ENCODE measurements around the gene CMTM7. TPM values are rescaled to one million over a fixed set of nuclear protein-coding genes. Genes with fewer than 3 reads are reported as not detected.

Gene CMTM7
- total and polyA plus RNA-seq, 2 of the 8 experiments (the other 6 are each of a cell fraction or from before 2014, with no cell fraction given), result 33.3 to 65.8 TPM

GRCh38 chr3:32398531-32398930 lies 6.9 kb downstream of the CMTM7 start:
- no peak overlapping the region for H3K4ac ChIP-seq (replicated peaks; ENCODE audit: insufficient read length, low read depth, low read length)
- H2BK20ac ChIP-seq (ENCODE audit: low read length), result no peak overlapping the region
- no peak overlapping the region for H3K4me2 ChIP-seq (ENCODE audit: insufficient read depth in 1 of 2, low read depth in 2 of 2, low read length in 2 of 2)
- H2BK5ac ChIP-seq (ENCODE audit: low read depth, low read length), result no peak overlapping the region
- no peaks in the 10 kb centered on the region for H3K9me3 ChIP-seq (ENCODE audit: insufficient read depth in 2 of 2, low read depth in 1 of 2, low read length in 1 of 2)
- no peak overlapping the region for H4K91ac ChIP-seq (replicated peaks; ENCODE audit: insufficient read length, low read length)
- no peak overlapping the region for H2BK120ac ChIP-seq (replicated peaks; ENCODE audit: low read depth, low read length)
- no peak overlapping the region for H4K8ac ChIP-seq (ENCODE audit: extremely low read depth, insufficient read depth, low read length)
- H2AK5ac ChIP-seq (ENCODE audit: low read depth, low read length), result no peak overlapping the region
- 90% methylated on average over 10 of the region's 10 CpGs; no CpG with 5 or more reads in 1 of the 2 experiments for WGBS, 2 experiments (ENCODE audit: extremely low coverage in 1 of 2, insufficient coverage in 1 of 2, insufficient read length in 1 of 2, insufficient replicate concordance in 2 of 2, low coverage in 1 of 2, low lambda C conversion rate in 2 of 2, missing lambda C conversion rate in 1 of 2)
- H2AFZ ChIP-seq (ENCODE audit: low read length), result no peak overlapping the region
- no peak overlapping the region for H3K56ac ChIP-seq (replicated peaks; ENCODE audit: insufficient read length, low read depth, low read length)
- no peak overlapping the region for H3K18ac ChIP-seq (ENCODE audit: extremely low read depth, low read length)
- H3K79me2 ChIP-seq (ENCODE audit: control insufficient read depth in 1 of 2, insufficient read depth in 2 of 2, low read length in 2 of 2), result peaks cover 0 to 42% of the 10 kb centered on the region in 2 experiments; a peak in 3 of 4 replicates
- no peak overlapping the region for H2BK15ac ChIP-seq (ENCODE audit: low read length)
- H3K14ac ChIP-seq (ENCODE audit: insufficient read length), result no peak overlapping the region
- peaks cover 4% of the 10 kb centered on the region; the same call in 1 of the 2 replicates for H3K79me1 ChIP-seq (ENCODE audit: low read depth, low read length)
- H3K4me3 ChIP-seq (ENCODE audit: extremely low read depth in 1 of 4, insufficient read depth in 2 of 4, low read depth in 3 of 4, low read length in 4 of 4), result no peak overlapping the region
- H3K4me1 ChIP-seq (replicated peaks in 1 of 4; ENCODE audit: control insufficient read depth in 3 of 4, insufficient read depth in 4 of 4, low read length in 3 of 4), result peaks cover 0 to 5% (median 2%) of the 10 kb centered on the region in 4 experiments; a peak in 5 of 7 replicates
- CTCF ChIA-PET (ENCODE audit: partially characterized antibody), result interaction anchor here (0.6 to 12.8 kb wide), 11 partner anchors 10 to 76 kb away, joined by 3 to 121 read pairs (median 3); no protein-coding TSS in a partner anchor
- no peak overlapping the region for H3K9ac ChIP-seq (replicated peaks in 1 of 4; ENCODE audit: extremely low read depth in 1 of 4, low read depth in 3 of 4, low read length in 3 of 4)
- H2BK12ac ChIP-seq (ENCODE audit: low read depth, low read length), result no peak overlapping the region
- peaks cover 2% of the 10 kb centered on the region in 2 experiments for H4K20me1 ChIP-seq (replicated peaks in 1 of 2; ENCODE audit: control insufficient read depth in 1 of 2, insufficient read depth in 2 of 2, low read length in 2 of 2)
- H3K23ac ChIP-seq (ENCODE audit: insufficient read length), result no peak overlapping the region
- H3K23me2 ChIP-seq (ENCODE audit: low read depth, low read length), result no peaks in the 10 kb centered on the region; the same call in 1 of the 2 replicates
- no peaks in the 10 kb centered on the region for H3K27me3 ChIP-seq (replicated peaks in 1 of 4; ENCODE audit: control insufficient read depth in 3 of 4, extremely low read depth in 1 of 4, insufficient read depth in 3 of 4, low read length in 3 of 4)
- H3K36me3 ChIP-seq (ENCODE audit: control insufficient read depth in 2 of 4, insufficient read depth in 4 of 4, low read length in 3 of 4), result no peaks in the 10 kb centered on the region
- H3K27ac ChIP-seq (ENCODE audit: low read depth, low read length), result no peak overlapping the region
- no peak for FAIRE-seq
- H4K5ac ChIP-seq (ENCODE audit: insufficient read length, low read depth, low read length), result no peak overlapping the region
- POLR2A ChIA-PET (ENCODE audit: partially characterized antibody), result interaction anchor here (1.5 kb wide), 1 partner anchor 25 kb away, joined by 3 read pairs; no protein-coding TSS in a partner anchor
- DNase-seq (ENCODE audit: low read depth in 1 of 2, low spot score in 2 of 2), result no peak
